Measurements from ENCODE around the gene PTPRF.
"Not testable (repeated sequence)": the region's sequence is repeated elsewhere in the genome, so short reads cannot be mapped to it uniquely, and the experiment has no call there.

The PTPRF gene

DNA sequence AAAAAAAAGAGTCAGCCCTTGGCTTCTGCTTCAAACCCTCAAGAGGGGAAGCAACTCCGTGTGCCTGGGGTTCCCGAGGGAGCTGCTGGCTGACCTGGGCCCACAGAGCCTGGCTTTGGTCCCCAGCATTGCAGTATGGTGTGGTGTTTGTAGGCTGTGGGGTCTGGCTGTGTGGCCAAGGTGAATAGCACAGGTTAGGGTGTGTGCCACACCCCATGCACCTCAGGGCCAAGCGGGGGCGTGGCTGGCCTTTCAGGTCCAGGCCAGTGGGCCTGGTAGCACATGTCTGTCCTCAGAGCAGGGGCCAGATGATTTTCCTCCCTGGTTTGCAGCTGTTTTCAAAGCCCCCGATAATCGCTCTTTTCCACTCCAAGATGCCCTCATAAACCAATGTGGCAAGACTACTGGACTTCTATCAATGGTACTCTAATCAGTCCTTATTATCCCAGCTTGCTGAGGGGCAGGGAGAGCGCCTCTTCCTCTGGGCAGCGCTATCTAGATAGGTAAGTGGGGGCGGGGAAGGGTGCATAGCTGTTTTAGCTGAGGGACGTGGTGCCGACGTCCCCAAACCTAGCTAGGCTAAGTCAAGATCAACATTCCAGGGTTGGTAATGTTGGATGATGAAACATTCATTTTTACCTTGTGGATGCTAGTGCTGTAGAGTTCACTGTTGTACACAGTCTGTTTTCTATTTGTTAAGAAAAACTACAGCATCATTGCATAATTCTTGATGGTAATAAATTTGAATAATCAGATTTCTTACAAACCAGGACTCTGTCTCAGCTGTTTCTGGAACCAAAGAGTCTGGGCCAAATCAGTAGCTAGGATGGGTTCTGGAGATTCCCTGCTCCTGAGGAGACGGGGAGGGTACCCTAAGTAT lies 92.5 kb downstream of the PTPRF start:
- no peak for DNase-seq (ENCODE audit: low read depth in 2 of 2, low spot score in 1 of 2)

DNA sequence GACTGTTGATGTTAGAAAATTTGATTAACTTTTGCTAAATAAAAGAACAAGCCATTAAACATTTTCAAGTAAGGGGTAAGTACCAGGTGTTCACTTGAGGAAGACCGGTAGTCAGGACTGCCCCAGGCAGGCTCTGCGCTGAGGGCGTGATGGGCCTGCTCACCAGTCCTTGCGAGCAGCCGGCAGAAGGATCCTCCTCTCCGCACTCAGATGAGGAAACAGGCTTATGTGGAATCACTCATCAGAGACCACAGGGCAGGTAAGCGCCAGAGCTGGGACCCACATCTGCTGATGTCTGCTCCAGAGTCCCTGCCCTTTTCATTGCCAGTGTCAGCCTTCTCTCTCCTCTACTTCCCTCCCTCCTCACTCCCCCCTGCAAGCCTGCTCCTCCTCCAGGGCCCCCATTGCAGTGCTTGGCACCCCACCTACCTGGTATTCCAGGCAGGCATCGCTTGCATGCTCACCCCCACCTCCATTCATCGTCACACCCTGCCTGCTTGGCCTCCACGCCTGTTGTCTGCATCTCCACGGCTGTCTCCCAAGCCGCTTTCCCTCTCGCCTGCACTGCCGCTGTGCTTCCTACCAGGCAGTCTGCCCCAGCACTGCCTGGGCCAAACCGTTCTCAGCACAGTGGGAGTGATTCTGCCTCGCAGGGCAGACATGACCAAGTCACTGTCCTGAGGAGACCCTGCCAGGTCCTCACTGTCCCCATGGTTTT lies 94.5 kb downstream of the PTPRF start:
- DNase-seq (ENCODE audit: low read depth in 2 of 2, low spot score in 1 of 2), result no peak

DNA sequence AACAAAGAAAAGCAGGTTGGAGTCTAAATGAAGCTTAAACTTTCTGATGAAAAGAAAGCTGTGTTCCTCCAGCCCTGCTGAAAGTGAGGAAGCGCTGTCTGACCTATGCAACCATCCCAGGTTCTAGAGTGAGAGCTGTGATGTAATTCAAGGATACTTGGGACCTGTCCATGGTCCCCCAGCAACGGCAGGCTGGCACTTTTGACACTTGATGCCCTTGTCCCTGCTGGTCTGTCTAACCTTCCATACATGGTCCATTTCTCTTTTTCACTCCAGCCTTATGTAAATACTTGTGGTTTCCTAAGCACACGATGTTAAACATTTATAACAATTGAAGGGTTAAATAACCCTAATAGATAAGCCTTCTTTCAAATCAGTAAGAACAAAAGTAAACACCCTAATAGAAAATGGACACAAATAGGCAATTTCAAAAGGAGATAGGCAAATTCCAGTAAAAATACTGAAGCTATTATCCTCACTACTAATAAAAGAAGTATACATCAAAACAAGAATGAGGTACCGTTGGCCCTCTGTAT lies 101.5 kb downstream of the PTPRF start:
- DNase-seq (ENCODE audit: low read depth in 2 of 2, low spot score in 1 of 2), result no peak

DNA sequence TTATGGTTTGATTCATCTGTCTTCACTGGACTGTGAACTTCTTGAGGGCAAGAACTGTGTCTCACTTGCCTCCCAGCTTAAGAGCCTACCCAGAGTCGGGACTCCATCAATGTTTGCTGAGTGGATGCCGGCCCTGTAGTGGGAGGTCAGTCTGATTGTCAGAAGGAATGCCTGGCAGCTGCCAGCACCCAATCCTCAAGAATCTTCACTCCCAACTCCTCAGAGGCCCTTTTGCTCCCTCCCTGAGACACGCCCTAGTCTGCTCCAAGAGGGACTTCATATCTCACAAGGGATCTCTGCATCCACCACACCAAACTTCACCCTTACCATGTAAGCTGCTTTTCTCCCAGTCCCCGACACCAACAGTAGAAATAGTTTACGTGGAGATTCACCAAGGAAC lies 104.0 kb downstream of the PTPRF start:
- no peak for DNase-seq (ENCODE audit: low read depth in 2 of 2, low spot score in 1 of 2)

DNA sequence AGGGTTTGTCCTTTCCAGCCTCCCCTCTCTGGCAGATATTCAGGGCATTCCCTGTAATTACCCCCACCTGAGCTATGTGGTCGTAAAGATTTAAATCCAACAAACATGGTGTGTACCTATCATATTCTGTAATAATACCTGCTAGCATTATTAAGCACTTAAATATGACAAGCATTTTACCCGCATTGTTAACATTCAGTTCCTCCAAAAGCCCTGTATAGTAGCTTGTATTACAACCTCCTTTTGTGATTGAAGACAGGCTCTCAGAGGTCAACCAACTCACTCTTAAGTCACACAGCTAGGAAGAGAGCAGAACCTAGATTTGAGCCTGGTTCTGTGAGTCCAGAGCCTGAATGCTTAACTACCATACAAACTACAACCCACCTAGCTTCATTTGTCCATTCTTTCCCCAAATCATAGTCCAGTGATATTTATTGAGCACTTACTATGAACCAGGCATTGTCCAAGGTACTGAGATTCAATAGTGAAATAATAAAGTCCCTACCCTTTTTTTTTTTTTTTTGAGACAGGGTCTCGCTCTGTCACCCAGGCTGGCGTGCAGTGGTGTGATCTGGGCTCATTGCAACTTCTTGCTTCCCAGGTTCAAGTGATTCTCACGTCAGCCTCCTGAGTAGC lies 105.4 kb downstream of the PTPRF start:
- DNase-seq (ENCODE audit: low read depth in 2 of 2, low spot score in 1 of 2), result no peak

DNA sequence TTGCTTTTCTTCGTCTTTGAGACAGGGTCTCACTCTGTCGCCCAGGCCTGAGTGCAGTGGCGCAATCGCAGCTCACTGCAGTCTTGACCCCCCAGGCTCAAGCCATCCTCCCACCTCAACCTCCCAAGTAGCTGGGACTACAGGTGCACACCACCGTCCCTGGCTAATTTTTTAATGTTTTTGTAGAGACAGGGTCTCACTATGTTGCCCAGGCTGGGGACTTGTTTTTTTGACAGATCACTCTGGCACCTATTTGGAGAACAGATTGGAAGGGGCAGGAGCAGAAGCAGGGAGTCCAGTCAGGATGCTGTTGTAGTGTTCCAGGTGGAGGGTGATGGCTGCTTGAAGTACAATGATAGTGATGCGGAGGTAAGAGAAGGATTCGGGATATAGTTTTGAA lies 106.6 kb downstream of the PTPRF start:
- DNase-seq (ENCODE audit: low read depth in 2 of 2, low spot score in 1 of 2), result no peak

DNA sequence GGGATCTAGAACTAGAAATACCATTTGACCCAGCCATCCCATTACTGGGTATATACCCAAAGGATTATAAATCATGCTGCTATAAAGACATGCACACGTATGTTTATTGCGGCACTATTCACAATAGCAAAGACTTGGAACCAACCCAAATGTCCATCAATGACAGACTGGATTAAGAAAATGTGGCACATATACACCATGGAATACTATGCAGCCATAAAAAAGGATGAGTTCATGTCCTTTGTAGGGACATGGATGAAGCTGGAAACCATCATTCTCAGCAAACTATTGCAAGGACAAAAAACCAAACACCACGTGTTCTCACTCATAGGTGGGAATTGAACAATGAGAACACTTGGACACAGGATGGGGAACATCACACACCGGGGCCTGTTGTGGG lies 107.7 kb downstream of the PTPRF start:
- DNase-seq (ENCODE audit: low read depth in 2 of 2, low spot score in 1 of 2), result not testable (repeated sequence)

DNA sequence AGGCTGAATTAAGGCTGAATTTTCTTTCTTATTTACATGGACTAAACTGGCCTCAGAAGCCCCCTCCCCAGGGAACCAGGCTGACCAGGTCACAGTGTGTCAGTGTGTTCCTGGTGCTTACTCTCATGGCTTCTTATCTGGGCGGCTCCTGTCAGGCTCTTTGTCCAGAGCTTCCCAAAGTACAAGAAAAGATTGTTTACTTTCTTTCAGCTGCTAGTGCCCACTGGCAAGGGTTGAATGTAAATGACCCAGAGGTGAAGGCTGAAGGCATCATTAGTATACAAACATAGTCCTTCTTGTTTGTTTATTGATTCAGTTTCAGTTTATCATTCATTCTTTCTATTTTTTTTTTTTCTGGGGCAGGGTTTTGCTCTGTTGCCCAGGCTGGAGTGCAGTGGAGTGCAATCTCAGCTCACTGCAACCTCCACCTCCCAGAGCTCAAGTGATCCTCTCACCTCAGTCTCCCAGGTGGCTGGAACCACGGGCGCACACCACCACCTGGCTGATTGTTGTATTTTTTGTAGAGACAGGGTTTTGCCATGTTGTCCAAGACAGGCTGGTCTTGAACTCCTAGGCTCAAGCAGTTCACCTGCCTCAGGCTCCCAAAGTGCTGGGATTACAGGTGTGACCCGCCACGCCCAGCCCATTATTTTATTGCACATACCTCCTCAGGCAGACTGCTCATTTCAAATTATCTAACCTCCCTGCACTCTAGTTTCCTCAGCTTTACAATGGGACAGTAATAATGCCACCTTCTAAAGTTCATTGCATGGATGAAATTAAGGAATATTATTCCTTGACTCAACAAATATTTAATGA lies 109.5 kb downstream of the PTPRF start:
- no peak for DNase-seq (ENCODE audit: low read depth in 2 of 2, low spot score in 1 of 2)

DNA sequence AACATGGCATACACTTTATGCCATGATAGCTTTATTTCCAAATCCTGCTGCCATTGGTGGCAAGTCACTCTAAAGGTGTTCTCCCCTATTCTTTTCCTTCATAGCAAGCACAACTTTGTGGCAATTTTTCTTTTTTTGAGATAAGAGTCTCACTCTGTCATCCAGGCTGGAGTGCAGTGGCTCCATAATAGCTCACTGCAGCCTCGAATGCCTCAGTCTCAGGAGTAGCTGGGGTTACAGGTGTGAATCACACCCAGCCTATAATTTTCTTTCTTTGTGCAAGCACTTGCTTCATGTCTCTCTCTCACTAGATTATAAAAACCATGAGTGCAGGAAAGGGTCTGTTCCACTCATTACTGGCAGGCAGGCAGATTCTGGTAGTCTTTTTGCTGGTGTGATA lies 113.9 kb downstream of the PTPRF start:
- DNase-seq (ENCODE audit: low read depth in 2 of 2, low spot score in 1 of 2), result no peak

DNA sequence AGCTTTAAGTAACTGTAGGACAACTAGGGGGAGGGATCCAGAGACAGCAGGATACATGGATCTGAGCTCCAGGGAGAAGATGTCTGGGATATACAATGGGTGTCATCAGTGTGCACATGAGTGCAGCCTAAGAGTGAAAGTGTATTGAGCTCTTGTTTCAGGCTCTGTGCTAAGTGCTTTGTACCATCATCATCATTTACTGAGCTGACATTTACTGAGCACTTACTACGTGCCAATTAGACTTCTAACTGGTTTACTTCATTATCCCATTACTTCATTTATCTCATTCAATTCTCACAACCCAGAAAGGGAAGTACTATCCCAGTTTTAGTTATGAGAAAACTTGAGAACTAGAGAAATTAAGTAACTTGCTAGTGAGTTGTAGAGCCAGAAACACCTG lies 114.8 kb downstream of the PTPRF start:
- no peak for DNase-seq (ENCODE audit: low read depth in 2 of 2, low spot score in 1 of 2)

DNA sequence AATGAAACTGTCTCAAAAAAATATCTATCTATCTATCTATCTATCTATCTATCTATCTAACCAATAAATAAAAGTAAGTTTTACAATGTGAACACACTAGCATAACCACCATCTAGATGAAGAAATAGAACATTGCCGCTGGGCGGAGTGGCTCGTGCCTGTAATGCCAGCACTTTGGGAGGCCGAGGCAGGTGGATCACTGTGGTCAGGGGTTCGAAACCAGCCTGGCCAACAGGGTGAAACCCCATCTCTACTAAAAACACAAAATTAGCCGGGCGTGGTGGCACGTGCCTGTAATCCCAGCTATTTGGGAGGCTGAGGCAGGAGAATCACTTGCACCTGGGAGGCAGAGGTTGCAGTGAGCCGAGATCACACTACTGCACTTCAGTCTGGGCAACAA lies 116.6 kb downstream of the PTPRF start:
- not testable (repeated sequence) for DNase-seq (ENCODE audit: low read depth in 2 of 2, low spot score in 1 of 2)

DNA sequence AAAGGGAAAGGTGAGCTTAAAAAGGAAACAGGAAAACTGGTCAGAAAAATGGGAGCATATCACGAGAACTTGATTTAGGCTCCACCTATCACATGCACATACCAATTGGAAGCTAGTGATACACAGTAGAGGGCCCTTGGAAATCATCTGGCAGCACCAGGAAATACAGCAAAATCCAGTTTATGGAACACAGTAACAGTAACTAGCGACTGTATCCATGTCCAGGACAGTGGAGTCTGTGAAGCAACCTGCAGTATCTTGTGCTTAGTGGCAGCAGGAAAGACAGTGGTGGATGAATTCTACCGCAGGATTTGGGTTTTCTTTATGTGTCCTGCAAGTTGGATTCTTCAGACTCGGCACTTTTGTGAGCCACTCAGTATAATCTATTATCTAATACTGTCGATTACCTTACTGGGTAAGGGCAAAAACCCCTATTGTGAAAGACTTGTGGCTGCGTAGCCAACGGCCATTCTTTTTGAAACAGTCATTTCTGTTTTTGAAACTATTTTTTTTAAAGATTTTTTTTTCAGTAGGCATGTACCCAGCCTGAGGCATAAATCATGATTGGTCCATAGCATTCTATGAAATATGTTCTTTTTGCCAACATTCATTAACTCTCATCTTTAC lies 117.7 kb downstream of the PTPRF start:
- no peak for DNase-seq (ENCODE audit: low read depth in 2 of 2, low spot score in 1 of 2)

DNA sequence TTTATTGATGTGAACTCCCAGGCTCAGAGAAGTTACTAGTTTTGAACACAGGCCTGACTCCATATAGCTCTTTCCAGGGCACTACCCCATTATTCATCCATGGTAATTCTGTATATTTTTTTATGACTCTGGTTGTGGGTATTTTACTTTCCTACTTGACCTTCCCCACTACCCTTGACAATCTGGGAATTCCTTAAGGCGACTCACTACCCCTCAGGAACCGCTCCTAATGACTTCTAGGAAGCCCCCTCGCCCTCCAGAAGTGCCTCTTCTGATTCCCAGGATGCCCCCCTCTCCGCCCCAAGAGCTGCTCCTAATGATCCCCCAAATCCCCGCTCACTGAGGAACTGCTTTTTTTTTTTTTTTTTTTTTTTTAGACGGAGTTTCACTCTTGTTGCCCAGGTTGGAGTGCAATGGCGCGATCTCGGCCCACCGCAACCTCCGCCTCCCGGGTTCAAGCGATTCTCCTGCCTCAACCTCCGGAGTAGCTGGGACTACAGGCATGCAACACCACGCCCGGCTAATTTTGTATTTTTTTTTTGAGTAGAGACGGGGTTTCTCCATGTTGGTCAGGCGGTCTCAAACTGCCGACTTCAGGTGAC lies 118.3 kb downstream of the PTPRF start:
- no peak for DNase-seq (ENCODE audit: low read depth in 2 of 2, low spot score in 1 of 2)

DNA sequence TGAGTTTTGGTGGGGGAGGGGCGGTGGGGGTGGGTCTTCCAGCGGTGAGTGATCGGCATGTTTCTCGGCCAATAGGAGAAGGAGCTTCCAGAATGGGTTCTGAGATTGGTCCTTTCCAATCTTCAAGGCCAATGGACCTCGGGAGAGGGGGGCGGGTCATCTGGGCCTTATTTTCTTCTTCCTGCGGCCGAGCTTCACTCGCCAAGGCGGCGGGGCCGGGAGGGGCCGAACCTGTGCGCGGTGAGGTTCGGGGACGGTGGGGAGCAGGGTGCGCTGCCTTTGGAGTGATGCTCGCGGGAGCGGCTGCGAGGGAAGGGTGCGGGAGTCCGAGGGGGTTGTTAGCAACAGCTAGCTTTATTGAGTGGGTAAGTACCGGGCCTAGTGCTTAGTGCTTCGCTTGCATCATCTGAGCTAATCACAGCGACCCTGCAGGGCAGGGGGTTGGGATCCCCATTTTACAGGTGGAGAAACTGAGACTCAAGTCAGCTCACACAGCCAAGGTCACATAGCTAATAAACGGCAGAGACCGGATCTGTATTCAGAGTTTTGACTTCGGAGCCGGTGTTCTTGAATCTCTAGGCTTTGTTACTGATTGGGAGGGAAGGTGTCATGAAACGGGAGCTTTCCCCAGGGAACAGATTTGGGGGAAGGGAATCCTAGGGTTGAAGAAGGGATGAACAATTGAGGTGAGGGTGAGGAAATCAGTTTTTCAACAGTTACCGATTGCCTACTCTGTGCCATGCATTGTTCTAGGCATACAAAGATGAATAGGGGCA lies 119.8 kb downstream of the PTPRF start:
- DNase-seq (ENCODE audit: low read depth in 2 of 2, low spot score in 1 of 2), result peak; percentile 71 to 81

DNA sequence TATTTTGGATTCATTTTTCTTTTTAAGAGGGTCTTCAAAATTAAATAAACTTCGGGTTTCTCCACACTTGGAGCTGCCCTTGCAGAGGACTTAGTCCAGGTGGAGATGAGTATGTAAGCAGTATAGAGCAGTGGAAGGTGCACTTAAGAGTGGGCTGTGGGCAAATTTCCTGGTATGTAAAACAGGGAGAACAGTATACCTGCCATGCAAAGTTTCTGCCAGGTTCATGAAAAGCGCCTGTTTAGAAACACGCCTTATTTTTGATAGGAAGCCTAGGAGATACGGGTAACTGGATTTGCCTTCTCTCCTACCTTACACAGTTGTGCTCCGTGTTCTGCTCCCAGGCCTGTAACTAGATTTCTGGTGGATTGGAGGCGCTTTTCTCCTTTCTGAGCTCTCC lies 120.5 kb downstream of the PTPRF start:
- DNase-seq (ENCODE audit: low read depth in 2 of 2, low spot score in 1 of 2), result no peak

DNA sequence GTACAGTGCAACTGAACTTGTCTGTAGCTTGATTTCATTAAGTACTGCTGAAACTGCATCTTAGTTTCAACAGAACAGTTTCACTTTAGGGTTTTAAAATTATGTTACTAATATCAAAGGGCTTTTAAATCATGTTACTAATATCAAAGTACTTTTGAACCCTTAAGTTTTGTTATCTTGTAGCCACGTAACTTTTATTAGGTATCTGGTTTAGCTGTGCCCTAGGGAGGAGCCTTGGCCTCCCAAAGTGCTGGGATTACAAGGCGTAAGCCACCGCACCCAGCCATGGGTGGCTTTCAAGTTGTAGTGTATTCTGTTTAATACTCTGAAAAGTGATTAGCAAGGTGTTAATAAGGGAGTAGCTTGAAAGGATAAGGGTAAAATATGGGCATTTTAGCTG lies 121.2 kb downstream of the PTPRF start:
- no peak for DNase-seq (ENCODE audit: low read depth in 2 of 2, low spot score in 1 of 2)

DNA sequence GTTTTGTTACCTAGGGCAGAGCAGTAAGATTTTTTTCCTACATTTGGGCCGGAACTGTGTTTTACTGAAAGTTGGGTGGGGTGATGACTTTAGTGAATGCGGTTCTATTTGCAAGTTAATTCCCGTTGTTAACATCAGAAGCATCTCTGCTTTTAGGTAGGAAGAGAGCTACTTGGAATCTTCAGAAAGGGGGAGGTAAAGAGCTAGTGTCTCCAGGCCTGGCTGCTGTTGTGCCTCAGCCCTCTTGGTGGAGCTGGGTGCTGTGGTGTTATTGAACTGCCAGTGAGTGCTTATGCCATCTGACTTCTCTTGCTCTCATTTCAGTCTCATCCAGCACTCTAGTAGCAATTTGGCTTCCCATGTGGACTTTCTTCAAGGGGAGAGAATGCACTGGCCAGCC lies 122.7 kb downstream of the PTPRF start:
- no peak for DNase-seq (ENCODE audit: low read depth in 2 of 2, low spot score in 1 of 2)

DNA sequence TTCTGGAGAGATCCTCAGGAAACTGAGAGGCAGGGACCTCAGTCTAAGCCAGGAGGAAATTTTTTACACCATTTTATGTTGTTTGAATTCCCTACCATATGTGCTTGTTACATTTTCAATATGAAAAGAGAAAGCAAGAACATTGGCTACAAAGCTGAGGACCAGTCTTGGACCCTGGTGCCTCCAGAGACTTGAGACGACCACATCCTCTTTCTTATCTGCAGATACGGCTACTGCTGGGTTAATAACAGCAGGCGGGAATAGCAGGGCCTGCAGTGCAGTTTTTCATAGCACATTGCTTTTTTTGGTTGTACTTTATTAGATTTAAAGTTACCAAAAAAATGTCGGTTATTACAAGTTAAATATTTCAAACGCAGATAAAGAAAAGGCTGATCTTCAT lies 123.2 kb downstream of the PTPRF start:
- no peak for DNase-seq (ENCODE audit: low read depth in 2 of 2, low spot score in 1 of 2)

DNA sequence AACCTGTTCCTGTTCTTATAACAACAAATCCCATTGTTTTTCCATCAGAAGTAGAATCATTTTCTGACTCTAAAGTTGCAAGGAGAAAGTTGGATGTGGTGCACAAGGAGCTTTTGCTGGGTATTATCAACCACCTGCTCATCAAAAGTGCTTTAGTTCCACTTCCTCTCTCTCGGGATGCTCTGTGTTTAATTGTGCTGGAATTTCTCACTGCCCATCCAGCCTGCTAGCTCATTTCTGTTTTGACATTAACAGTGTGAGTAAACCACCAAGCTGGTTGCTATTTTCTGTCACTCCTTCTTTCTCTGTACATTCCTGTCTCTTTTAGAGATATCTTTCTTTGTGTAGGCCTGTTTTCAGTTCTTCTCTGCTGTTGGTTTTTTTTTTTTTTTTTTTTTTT lies 125.3 kb downstream of the PTPRF start:
- DNase-seq (ENCODE audit: low read depth in 2 of 2, low spot score in 1 of 2), result no peak

Data from stimulated activated CD8-positive, alpha-beta memory T cell treated with anti-CD3 and anti-CD28 coated beads, Interleukin-4, amount 100 ng/mL, for 1 hour (primary cell).